ENCODE results near the gene HSD3B2.

DNA sequence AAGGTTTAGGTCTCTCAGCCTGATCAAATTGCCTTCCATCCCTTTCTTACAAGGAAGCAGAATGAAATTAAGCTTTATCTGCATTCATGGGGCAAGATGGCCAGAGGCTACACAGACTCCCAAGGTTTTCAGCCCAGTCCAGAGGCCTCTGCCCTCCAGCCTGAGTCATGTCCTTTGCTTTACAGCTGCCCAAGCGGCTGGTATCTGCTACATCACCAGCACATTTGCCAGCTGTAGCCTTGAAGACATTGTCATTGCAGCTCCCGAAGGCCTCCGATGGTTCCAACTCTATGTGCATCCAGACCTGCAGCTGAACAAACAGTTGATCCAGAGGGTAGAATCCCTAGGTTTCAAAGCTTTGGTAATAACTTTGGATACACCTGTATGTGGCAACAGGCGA, 30.4 kb upstream of the HSD3B2 start:
- no peak for TF ChIP-seq CTCF (IDR thresholded peaks at IDR 0.05)
- TF ChIP-seq POLR2A (IDR thresholded peaks at IDR 0.05) = no peak
- TF ChIP-seq EP300 (IDR thresholded peaks at IDR 0.05; ENCODE audit: low read depth) = no peak
- TF ChIP-seq POLR2AphosphoS5 (IDR thresholded peaks at IDR 0.05) = no peak

Measured in transverse colon (tissue), 4 donors.